B cell (primary cell): Measurements from ENCODE around the gene CAPZA1.

Experiments used
- EZH2 ChIP-seq: IDR thresholded peaks from 2 replicates; pipeline ENCODE4 v1.6.1; 2012; ENCODE audit warnings: borderline replicate concordance, low read depth, mild to moderate bottlenecking, moderate library complexity, low read length; ENCODE audit not compliant: insufficient read depth, poor library complexity, severe bottlenecking
- TF ChIP-seq, protein P1 (sequence below): fragments of 200-600 bp; IDR thresholded peaks from one replicate; pipeline ENCODE4 v1.8.0; 2022; ENCODE audit warnings: antibody characterized with exemption, mild to moderate bottlenecking

DNA sequence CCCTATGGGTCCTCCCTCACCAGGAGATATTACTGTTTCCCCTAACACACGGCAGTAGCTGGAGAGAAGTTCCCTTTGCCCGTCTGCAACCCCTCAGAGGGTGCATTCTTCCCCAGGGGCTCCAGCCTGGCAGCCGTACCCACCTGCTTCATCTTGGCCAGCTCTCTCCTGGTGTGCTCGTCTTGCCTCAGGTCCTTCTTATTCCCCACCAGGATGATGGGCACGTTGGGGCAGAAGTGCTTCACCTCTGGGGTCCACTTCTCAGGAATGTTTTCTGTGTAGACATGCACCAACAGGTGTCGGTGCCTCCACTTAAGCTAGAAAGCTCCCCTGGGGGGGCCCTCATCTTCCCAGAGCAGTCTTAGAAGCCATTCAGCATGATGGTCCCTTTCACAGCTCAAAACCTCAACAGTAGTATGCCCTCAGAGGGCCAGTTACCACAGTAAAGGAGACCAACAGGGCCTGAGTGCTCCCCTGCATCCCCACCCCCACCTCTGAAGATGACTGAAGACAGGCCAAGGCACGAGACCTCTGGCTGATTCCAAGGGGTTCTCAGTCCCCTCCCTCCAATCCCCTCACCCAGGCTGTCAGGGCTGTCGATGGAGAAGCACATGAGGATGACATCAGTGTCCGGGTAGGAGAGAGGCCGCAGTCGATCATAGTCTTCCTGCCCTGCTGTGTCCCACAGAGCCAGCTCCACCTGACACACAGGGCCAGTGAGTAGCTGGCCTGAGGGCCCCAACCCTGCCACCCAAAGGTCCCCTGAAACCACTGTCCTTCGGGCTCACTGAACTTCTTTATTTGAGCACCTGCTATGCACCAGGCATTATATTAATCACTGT, 83.0 kb downstream of the CAPZA1 start:
- TF ChIP-seq EZH2 = no peak
- TF ChIP-seq, protein P1, sequence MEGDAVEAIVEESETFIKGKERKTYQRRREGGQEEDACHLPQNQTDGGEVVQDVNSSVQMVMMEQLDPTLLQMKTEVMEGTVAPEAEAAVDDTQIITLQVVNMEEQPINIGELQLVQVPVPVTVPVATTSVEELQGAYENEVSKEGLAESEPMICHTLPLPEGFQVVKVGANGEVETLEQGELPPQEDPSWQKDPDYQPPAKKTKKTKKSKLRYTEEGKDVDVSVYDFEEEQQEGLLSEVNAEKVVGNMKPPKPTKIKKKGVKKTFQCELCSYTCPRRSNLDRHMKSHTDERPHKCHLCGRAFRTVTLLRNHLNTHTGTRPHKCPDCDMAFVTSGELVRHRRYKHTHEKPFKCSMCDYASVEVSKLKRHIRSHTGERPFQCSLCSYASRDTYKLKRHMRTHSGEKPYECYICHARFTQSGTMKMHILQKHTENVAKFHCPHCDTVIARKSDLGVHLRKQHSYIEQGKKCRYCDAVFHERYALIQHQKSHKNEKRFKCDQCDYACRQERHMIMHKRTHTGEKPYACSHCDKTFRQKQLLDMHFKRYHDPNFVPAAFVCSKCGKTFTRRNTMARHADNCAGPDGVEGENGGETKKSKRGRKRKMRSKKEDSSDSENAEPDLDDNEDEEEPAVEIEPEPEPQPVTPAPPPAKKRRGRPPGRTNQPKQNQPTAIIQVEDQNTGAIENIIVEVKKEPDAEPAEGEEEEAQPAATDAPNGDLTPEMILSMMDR = no peak
